ENCODE results near the gene POLD1.

DNA sequence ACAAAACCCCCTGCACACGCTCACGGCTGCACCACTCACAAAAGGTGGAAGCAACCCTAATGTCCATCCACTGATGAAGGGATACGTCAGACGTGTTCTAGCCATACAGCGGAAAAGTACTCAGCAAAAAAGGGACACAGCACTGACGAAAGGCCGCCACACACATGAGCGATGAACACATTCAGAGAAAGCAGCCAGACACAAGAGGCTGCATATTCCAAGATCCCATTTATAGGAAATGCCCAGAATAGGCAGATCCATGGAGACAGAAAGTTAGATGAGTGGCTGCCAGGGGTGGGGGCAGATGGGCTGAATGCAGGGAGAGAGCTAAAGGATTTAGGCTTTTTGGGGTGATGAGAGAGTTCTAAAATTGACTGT lies 3.7 kb downstream of the POLD1 start:
- no peak for TF ChIP-seq EZH2 (IDR thresholded peaks at IDR 0.05; ENCODE audit: borderline replicate concordance, low read length)
- no peak for TF ChIP-seq CTCF (IDR thresholded peaks at IDR 0.05; ENCODE audit: low read length)
